NK-92 (cell line): ENCODE results near the gene PSMG3.

Experiments used
- DNase-seq: peaks from one replicate; lab custom pipeline; 2025; ENCODE audit not compliant: unreplicated experiment; lab: John Stamatoyannopoulos, UW

PSMG3 gene, protein sequence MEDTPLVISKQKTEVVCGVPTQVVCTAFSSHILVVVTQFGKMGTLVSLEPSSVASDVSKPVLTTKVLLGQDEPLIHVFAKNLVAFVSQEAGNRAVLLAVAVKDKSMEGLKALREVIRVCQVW

DNA sequence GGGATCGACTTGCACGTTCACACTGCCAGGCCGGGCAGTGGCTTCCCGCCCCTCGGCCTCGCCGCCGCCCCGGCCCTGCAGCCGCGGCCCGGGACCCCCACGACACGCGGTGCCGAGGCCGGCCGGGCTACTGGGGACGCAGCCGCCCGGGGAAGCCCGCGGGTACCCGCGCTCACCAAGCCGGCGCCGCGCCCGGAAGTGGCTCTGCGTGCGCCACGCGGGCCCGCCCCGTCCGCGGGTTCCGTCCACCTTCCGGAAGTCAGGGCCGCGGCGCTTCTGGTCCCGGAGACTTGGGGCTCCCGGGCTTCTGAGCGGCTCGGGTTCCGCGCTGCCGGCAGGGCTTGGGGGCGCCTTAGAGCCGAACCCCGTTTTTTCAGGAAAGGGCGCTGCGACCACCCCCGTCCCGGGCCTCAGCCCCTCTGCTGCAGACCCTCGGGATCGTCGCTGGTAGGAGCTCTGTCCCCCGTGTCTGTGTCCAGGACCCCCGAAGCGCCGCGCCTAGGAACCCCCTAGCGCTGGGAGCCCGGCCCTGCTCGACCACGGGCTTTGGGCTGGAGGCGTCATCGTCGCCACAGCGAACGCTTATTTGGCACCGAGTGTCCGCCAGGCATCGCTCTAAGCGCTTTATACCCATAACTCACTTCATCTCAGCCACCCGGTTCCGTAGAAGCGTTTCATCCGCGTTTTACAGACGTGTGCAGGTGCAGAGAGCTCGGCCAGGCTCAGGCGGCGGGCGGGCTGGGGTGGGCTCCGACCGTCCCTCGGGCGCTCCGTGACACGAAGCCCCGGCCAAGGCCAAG is at the start of gene PSMG3:
PSMG3 (minus strand) TSS at position 200 of the 800 bp plus-strand sequence. CDS start 693 bp downstream, outside the sequence.
- no peak for DNase-seq

DNA sequence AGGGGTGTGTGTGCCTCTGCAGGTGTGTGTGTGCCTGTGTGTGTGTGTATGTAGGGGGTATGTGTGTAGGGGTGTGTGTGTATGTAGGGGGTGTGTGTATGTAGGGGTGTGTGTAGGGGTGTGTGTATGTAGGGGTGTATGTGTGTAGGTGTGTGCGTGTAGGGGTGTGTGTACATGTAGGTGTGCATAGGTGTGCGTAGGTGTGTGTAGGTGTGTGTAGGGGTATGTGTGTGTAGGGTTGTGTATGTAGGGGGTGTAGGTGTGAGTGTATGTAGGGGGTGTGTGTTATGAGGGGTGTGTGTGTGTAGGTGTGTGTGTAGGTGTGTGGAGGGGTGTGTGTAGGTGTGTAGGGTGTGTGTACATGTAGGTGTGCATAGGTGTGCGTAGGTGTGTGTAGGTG is 48.6 kb upstream of the PSMG3 start:
- no peak for DNase-seq

DNA sequence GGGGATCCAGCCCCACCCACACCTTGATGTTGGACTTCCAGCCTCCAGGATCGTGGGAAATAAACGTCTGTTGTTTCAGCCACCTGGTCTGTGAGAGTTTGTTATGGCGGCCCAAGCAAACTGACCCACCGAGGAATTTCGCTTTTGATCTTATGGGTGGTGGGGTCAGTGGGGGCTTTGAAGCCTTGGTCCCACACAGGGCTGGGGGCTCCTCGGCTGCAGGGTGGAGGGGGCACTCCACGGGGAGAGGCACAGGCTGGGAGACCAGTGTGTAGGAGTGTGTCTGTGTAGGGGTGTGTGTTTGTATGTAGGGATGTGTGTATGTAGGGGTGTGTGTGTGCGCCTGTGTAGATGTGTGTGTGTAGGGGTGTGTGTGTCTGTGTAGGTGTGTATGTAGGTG is 48.1 kb upstream of the PSMG3 start:
- DNase-seq, result no peak

DNA sequence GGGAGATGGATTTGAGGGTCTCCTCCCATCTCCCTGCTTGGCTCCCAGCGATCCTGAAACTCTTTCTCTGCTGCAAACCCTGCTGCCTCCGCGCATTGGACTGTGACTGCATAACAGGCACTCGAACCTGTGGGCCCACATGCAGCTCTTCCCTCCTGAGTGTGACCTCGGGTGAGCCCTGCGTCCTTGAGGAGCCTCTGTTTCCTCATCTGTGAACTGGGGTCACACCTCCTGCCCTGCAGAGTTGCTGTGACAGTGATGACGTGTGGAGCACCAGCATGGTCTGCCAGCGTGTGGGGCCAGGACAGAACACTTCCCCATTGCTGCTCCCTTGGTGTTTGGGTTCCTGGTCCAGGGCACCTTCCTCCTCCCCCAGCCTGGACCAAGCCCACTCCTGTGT is 46.9 kb upstream of the PSMG3 start:
- no peak for DNase-seq

DNA sequence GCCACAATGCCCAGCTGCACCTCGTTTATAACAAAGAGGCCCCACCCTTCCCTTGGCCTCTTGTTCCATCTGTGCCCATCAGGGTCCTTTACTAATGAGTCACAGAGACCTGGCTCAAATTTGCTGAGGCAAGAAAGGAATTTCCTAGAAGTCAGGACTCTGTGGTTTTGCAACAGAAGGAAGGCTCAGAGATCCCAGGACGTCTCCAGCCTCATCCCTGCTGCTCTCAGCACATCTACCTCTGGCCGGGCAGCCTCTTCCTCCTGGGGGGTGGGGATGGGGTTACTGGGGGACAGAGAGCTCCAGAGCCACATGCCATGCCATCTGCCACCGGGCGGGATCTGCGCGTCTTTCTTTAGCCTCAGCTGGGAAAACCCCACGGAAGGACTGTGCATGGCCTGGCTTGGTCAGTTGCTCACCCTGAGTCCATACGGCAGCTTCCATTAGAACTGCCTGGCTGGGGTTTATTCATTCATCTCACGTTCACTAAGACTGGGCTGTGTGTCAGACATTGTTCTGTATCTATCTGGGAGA is 41.9 kb upstream of the PSMG3 start:
- no peak for DNase-seq

DNA sequence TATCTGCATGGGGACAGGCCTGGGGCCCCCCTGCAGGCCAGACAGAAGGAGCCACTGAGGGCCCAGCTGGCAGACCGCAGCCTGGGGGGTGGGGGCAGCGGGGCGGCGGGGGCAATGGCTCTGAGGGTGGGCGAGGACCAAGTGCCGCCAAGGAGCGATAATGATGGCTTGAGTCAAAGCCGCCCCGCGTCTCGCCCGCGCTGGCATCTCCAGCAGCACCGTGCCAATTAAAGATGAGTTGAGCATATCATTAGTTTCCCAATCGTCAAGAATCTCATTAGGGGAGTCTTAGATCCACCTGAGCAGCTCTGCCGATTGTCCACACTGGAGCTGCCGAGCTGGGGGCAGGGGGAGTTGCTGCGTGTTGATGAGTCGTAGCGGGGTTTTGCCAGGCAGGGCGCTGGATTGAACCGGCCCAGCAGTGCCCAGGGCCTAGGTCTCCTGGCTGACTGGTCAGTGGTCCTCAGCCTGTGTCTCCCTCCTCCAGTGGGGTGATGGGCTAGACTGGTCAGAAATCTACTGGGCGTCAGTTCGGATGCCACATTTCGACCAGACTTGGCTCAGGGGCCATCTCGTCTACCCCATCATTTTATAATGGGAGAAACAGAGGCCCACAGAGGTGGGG is 41.0 kb upstream of the PSMG3 start:
- DNase-seq, result no peak

DNA sequence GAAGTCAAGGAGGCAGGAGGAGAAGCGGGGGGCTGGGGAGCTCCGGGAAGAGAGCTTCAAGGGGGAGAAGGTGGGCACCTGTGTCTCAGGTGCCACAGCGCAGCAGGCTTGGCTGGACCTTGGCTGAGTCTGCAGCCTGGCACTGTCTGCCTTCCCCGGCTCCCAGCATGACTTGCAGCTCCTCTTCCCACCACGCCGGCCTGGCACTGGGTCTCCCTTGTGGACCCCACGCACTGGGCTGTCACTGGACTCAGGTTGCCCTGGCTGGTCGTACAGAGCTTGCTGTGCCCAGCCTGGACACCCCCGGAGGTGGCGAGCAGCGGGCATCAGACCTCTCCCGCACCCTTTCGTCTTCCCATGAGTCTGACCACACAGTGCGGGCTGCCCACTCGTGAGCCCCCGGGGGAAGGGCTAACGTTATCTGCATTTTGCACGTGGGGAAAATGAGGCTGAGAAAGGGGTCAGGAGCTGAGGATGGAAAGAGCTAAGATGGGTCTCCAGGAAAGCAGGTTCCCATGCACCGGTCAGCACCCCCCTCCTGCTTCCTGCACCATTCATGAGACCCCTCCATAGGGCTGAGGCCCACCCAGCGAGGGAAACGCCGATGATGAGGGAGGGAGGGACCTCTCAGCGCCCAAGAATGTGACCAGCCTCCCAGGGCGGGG is 40.3 kb upstream of the PSMG3 start:
- DNase-seq, result no peak

DNA sequence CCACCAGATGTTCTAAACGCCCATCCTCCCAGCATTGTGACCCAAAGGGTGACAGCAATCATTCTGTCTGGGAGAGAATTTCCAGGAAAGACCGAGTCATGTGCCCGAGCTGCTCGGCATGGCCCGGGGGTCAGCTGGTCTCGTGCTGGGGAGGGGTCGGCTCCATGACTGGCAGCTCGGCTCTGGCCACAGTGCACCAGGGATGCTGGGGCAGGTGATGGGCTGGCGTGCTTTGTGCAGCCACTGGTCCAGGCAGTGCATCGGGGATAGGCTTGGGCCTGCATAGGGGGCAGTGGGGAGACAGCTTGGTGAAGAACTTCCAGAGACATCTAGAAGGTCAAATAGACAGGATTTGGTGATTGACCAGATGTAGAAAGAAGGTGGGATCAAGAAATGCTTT is 39.2 kb upstream of the PSMG3 start:
- DNase-seq, result no peak

DNA sequence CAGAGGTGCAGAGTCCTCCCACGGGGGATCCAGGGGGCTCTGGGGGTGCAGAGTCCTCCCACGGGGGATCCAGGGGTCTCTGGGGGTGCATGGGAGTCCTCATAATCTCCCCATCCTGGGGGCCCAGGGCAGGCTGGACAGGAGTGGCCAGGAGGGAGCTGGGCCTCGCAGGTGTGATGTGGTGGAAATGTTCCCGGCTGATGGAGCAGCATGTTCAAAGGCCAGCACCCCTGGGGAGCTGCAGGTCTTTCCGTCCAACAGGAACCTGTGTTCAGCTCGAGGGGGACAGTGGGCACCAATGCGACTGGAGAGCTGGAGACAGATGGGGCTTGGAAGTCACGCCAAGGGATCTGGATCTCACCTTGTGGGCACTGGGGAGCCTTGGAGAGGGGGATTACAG is 38.5 kb upstream of the PSMG3 start:
- DNase-seq, result no peak

DNA sequence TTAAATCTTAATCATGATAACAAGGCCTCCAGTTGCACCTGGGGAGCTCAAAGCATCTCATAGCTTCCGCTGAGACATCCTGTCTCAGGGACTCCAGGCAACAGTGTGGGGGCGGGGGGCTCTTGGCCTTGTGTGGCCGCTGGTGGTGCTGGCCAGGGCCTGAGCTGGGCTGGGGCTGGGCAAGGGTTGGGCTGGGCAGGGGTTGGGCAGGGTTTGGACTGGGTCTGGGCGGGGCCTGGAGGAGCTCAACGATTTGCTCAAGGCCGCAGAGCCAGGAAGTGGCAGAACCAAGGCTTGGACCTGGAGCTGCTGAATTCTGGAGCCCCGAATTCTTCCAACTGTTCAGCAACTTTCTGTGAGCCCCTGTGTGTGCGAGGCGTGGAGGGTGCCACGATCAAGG is 37.9 kb upstream of the PSMG3 start:
- no peak for DNase-seq

DNA sequence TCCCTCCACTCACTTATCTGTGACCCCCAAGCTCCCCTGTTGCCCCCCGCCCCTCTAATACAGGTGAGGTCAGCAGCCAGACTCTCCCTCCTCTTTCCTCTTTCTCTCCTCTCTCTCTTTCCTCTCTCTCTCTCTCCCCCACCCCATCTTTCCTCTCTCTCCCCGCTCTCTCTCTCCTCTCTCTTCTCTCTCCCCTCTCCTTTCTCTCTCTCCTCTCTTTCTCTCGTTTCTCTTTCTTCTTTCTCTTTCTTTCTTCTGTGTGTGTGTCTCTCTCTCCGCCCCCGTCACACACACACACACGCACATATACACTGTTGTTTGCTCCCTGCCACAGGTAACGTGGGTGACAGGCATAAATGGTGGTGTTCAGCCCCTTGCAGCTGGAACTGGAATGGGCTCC is 37.2 kb upstream of the PSMG3 start:
- DNase-seq, result no peak

DNA sequence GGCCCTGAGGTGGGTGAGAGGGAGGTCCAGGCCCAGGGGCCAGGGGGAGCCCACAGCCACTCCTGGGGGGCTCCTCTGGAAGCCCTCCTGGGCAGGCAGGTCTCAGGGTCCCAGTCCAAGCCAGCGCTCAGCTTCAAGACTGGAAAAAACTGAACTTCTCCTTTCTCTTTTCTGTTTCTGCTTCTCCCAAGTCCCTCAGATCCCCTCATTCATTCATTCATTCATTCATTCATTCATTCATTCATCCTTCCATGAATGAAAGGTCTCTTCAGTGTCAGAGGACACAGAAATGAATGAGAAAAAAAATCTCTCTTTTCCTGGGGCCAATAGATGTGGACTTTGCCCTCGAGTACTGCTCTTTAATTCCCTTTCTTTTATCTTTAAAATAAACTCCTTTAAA is 34.6 kb upstream of the PSMG3 start:
- DNase-seq, result no peak

DNA sequence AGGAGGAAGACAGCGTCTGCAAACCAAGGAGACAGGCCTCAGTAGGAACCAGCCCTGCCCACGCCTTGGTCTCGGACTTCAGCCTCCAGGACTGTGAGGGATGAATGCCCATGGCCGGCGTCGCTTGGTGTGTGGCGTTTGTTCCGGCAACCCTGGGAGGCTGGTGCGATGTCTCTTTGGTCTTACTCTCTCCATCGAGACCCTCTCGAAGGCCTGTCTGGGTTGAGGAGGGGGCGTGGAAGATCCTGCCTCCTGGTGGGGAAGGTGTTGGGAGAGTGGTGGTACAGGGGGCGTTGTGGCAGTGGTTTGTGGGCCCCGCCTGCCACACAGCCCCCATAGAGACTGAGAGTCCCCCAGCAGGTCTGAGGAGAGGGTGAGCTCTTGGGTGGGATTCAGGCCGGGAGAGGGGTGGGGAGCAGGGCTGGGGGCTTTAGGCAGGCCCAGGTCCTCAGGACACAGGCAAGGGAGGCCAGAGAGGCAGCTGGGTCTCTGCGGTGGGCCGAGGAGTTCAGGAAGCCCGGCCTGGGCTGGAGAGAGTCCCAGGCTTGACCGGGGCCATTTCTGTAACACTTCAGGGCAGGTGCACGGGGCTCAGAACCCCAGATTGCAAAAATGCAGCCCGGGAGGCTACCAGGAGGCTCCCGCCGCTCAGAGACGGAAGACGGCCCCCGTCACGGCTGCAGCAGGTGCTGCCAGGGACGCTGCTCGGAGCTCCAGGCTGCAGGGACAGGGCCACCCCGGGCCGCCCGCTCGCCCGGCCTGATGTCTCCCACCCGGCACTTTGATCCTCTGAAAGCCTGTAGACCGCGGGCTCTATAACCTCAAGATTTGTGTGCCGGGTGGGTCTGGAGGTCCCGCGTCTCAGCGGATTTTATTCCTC is 33.8 kb upstream of the PSMG3 start:
- DNase-seq, result no peak

DNA sequence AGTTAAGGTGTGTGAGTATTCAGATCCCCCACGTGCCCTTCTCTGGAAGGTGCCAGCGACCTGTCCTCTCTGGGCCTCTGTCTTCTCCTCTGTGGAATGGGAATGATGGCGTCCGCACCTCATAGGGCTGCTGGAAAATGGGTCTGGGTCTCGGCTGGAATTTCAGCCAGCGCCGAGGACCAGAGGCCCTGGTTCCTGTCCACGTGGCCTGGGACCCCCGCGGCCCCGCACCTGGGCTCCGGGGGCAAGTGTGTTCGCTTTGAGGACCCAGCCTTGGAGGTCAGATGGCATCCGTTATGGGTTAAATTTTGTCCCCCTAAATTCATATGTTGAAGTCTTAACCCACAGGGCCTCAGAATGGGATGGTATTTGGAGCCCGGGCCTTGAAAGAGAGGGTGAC is 32.6 kb upstream of the PSMG3 start:
- no peak for DNase-seq

DNA sequence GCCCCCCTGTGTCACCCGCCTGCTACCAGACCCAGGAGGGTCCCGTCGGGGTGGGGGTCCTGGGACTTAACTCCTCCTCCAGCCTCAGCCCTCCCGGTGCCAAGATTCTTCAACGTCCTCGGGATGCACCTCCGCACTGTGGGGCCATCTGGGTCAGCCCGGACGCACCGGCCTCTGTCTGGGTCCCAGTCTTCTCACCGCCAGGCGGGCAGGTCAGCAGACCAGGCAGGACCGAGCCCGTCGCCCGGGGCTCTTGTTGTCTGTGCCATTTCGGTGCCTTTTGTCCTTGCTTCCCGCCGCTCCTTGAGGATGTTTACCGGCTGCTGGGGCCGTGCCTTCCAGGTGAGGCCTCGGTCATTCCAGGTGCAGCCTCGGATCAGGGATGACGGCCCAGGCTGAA is 32.1 kb upstream of the PSMG3 start:
- DNase-seq, result no peak

DNA sequence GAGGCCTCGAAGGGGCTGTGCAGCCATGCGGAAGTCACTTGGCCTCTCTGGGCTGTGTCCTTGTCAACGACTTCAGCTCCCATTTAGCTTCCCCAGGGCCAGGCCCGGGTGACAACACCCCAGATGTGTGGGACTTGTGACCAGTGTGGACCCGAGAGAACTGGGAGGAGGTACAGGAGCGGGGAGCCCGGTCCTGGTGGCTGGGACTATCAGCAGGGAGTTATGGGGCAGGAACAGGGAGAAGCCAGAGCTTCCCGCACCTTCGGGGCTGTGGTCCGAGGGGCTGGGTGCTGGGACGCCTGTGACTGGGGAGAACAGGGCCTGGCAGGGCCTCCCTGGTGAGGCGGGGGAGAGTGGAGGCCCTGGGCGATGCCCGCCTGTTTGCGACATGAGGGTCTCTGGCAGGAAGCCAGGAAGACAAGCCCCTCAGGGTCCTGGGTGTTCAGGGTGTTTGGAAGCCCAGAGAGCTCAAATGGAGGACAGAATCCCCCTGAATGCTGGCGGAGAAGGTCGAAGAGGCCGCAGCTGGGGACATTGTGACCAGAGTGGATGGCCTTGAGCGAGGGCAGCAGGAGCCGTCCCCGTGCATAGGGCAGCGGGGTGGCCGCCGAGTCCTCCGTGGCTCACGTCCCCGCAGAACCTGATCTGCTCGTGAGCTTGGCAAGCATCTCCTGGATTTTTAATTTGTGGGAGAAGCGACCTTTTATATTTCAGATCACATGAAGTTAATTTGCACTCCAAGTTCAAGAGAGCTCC is 30.0 kb upstream of the PSMG3 start:
- DNase-seq, result no peak

DNA sequence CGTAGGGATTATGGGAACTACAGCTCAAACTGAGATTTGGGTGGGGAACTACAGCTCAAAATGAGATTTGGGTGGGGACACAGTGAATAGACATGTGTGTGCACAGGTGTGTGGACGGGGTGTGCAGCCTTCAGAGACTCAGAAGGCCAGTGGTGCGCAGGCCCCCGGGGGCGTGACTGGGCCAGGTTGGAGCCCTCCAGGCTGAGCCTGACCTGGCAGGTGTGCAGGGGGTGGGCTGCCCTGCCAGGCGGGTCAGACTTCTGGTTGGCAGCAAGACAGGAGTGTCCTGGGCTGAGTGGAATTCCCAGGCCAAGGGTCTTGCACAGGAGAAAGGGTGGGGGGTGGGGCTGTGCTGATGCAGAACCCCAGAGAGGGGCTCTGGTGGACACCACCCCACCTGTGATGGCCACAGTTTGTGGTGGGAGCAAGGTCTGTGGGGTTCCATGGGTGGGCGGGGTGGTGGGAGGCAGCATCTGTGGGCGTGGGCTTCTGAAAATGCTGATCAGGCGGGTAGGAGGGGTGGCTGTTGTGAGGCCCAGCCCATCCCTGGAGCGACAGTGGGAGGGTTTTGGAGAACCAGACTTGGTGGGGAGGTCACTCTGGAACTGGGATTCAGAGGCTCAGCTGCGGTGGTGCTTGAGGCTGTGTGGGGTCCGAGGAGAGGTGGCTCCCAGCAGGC is 29.3 kb upstream of the PSMG3 start:
- DNase-seq, result no peak

DNA sequence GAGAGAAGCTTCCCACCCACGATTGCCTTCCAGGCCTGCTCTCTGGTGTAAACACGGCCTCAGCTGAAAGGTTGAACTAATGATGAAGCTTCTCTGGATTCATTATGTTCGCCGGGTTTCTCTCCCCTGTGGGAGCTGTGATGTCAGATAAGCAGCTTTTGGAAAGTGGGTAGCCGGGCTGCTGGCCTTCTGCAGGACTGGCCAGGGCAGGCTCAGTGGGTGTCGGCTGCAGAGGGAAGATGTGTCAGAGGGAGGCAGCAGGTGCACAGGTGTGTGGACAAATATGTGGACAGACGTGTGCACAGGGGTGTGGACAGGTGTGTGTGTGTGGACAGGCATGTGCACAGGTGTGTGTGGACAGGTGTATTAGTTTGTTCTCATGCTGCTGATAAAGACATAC is 28.5 kb upstream of the PSMG3 start:
- DNase-seq, result no peak

DNA sequence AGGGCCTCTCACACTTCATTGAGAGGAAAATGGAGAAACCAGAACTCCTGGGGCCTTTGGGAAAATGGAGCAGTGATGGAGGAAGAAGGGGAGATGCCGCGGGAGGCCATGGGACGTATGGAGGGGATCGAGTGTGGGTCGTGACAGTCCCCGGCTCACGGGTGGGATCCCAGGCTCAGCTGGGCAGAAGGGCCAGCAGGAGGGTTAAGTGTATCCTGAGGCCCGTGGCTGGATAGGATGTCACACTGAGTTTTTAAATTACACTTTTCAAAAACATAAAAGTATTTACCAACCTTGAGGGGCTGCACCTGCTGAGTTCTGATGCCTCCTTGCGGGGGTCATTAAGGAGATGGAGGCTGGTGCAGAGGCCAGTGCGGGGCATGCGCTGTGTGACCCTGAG is 28.0 kb upstream of the PSMG3 start:
- no peak for DNase-seq
